ENCODE results near the gene REC114.
A peak's percentile ranks its signal among the peaks of the same experiment; 100 is the strongest.

Gene REC114

DNA sequence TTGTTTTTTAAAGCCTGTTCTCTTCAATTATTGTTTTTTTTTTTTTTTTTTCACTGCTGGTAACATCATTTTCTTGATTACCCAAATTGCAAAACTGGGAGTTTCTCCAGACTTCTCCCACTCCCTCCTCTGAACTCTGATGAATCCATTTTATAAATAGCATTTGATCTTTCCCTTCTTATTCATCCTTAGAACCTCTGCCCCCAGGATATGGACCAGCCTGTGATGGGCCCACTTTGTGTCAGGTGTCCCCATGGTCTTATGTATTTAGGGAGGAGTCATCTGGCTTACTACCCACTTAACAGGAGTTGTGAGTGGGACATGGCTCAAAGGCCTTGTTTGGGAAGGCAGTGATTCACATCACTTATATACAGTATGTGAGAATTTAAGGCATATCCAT lies 57.7 kb downstream of the REC114 start:
- no peak overlapping the region for H3K4me3 ChIP-seq
- H4K20me1 ChIP-seq, result no peaks in the 10 kb centered on the region
- no peak overlapping the region for H3K4me2 ChIP-seq
- no peaks in the 10 kb centered on the region for H3K36me3 ChIP-seq
- no peaks in the 10 kb centered on the region for H3K4me1 ChIP-seq
- no peak overlapping the region for H3K9ac ChIP-seq
- H3K27ac ChIP-seq, result no peak overlapping the region
- no peaks in the 10 kb centered on the region for H3K9me3 ChIP-seq (replicated peaks in 1 of 11)
- no peaks in the 10 kb centered on the region for H3K27me3 ChIP-seq
- no peak for TF ChIP-seq Cebpa-rat (IDR thresholded peaks at IDR 0.05)

DNA sequence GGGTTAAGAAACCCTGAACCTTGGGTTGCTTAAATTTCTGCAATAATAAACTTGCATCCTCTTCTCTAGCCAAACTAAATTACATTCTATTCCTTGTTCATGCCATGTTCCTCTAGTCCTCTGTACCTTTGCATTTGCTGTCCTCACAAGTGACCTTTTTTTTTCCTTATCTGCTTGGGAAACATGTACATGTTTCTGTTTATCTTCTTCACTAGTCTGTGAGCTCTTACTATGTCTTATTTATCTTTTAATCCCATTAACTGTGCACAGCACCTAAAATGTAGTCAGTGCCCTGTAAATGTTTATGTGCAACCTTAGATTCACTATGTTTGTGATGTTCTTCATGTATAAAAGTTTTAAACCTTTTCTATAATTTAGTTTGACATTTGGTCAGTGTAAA lies 61.9 kb downstream of the REC114 start:
- TF ChIP-seq Cebpa-rat (IDR thresholded peaks at IDR 0.05), result no peak
- Histone ChIP-seq H3K9me3 (replicated peaks in 1 of 11) (no peaks in the 10 kb centered on the region), H3K27ac (no peak overlapping the region), H3K9ac (no peak overlapping the region), H3K4me1 (no peaks in the 10 kb centered on the region), H3K4me3 (no peak overlapping the region), H3K27me3 (no peaks in the 10 kb centered on the region), H4K20me1 (no peaks in the 10 kb centered on the region), H3K36me3 (no peaks in the 10 kb centered on the region), H3K4me2 (no peak overlapping the region)

DNA sequence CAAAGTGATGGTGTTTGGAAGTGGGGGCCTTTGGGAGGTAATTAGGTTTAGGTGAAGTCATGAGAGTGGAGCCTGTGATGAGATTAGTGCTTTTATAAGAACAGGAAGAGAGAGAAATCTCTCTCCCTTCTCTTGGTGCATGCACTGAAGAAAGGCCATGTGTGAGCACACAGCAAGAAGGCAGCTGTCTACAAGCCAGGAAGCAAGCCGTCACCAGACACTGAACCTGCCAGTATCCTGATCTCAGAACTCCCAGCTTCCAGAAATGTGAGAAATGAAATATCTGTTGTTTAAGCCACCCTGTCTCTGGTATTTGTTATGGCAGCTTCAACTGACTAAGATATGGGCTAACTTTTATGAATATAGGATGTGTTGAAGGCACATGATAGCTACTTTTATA lies 72.6 kb downstream of the REC114 start:
- Histone ChIP-seq H3K4me2 (no peak overlapping the region), H3K9ac (no peak overlapping the region), H3K27me3 (no peaks in the 10 kb centered on the region), H3K27ac (no peak overlapping the region), H3K36me3 (no peaks in the 10 kb centered on the region), H3K4me1 (peaks cover 0 to 40% (median 27%) of the 10 kb centered on the region in 10 experiments; a peak in 14 of 20 replicates), H4K20me1 (no peaks in the 10 kb centered on the region), H3K9me3 (replicated peaks in 1 of 11) (peaks cover 0 to 31% (median 4%) of the 10 kb centered on the region in 11 experiments; a peak in 10 of 22 replicates), H3K4me3 (no peak overlapping the region)
- TF ChIP-seq Cebpa-rat (IDR thresholded peaks at IDR 0.05), result no peak

DNA sequence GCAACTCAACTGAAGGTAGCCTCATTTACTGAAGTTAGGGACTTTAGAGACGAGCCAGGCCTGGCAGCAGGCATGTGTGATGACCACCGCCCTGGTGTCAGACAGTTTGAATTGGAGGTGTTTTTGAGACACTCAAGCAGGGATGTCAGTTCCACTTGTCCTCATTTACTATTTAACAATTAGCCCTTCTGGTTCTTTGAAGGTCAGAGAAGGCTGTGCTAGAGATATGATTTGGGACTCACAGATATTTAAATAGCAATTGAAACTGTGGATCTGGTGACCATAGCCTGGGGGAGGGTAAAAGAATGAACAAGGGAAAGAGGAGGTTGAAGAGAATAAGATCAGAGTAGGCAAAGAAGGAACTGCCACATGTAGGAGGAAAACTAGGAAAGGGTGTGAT lies 74.6 kb downstream of the REC114 start:
- Histone ChIP-seq H3K27me3 (no peaks in the 10 kb centered on the region), H3K27ac (peak overlapping the region in 4 of 11 experiments; percentile 27 to 72 (median 58); a peak in 7 of 22 replicates), H3K36me3 (no peaks in the 10 kb centered on the region), H3K4me2 (peak overlapping the region in 6 of 11 experiments; percentile 48 to 77 (median 62); a peak in 12 of 22 replicates), H3K4me1 (peaks cover 0 to 41% (median 27%) of the 10 kb centered on the region in 10 experiments; a peak in 14 of 20 replicates), H3K9ac (no peak overlapping the region), H3K9me3 (replicated peaks in 1 of 11) (peaks cover 0 to 43% (median 4%) of the 10 kb centered on the region in 11 experiments; a peak in 10 of 22 replicates), H4K20me1 (no peaks in the 10 kb centered on the region), H3K4me3 (no peak overlapping the region)
- no peak for TF ChIP-seq Cebpa-rat (IDR thresholded peaks at IDR 0.05)

DNA sequence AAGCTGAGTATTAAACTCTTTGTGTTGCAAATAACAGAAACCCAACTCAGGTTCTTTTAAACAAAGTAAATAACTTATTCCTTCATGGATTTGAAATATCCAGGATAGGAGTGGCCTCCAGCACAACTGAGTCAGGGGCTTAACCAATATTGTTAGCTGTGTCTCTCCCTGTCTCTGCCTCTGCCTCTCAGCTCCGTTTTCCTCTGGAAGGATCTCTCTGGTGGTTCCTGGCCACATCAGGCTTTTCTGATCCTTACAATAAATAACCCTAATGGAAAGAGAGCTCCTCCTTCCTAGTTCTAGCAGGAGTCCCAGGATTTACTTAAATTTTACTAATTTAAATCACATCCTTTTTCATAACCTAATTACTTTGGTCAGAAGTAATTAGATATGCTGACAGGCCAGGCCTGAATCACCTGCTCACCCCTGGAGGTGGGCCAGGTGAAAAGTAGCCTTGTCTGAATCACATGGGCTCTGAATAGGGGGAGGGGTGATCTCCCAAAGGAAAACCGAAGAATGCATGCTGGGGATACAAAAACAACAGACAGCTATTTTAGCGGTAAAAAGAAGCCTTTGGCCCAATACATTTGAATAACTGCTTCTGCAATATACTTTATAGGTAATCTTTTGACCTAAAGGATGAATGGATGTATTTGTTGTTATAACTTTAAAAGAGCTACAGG lies 75.4 kb downstream of the REC114 start:
- Histone ChIP-seq H3K27ac (peak overlapping the region in 5 of 11 experiments; percentile 27 to 72 (median 60); a peak in 9 of 22 replicates), H3K4me2 (peak overlapping the region in 7 of 11 experiments; percentile 37 to 77 (median 57); a peak in 14 of 22 replicates), H4K20me1 (no peaks in the 10 kb centered on the region), H3K27me3 (no peaks in the 10 kb centered on the region), H3K36me3 (no peaks in the 10 kb centered on the region), H3K4me3 (peak overlapping the region in 2 of 10 experiments; percentile 13 to 33; a peak in 2 of 20 replicates), H3K4me1 (peaks cover 0 to 41% (median 27%) of the 10 kb centered on the region in 10 experiments; a peak in 14 of 20 replicates), H3K9ac (no peak overlapping the region), H3K9me3 (replicated peaks in 1 of 11) (peaks cover 0 to 50% (median 4%) of the 10 kb centered on the region in 11 experiments; a peak in 10 of 22 replicates)
- no peak for TF ChIP-seq Cebpa-rat (IDR thresholded peaks at IDR 0.05)

DNA sequence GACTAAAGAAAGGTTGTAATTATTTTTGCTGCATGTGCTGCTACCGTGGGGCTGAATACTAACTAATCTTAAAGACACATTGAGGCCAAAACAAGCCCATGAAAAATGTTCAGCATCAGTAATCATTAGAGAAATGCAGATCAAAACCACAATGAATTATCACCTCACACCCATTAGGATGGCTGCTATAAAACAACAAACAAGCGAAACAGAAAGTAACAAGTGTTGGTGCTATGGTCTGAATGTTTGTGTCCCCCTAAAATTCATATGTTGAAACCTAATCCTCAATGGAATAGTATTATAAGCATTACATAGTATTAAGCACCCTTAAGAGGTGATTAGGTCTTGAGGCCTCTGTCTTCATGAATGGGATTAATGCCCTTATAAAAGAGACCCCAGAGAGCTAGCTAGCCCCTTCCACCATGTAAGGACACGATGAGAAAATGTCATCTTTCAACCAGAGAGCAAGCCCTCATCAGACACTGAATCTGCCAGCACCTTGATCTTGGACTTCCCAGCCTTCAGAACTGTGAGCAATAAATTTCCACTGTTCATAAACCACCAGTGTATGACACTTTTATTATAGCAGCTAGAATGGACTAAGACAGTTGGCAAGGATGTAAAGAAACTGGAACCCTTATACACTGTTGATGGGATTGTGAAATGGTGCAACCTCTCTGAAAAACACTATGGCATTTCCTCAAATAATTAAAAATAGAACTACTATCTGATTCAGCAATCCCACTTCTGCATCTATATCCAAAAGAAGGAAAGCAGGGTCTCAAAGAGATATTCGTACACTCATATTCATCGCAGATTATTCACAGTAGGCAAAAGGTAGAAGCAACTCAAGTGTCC lies 76.1 kb downstream of the REC114 start:
- H3K9me3 ChIP-seq (replicated peaks in 1 of 11), result peaks cover 0 to 55% (median 4%) of the 10 kb centered on the region in 11 experiments; a peak in 10 of 22 replicates
- H3K4me1 ChIP-seq, result peaks cover 0 to 41% (median 27%) of the 10 kb centered on the region in 10 experiments; a peak in 14 of 20 replicates
- peak overlapping the region in 6 of 11 experiments; percentile 36 to 72 (median 58); a peak in 11 of 22 replicates for H3K27ac ChIP-seq
- H3K4me3 ChIP-seq, result peak overlapping the region in 3 of 10 experiments; percentile 6 to 33 (median 13); a peak in 3 of 20 replicates
- no peak overlapping the region for H3K9ac ChIP-seq
- TF ChIP-seq Cebpa-rat (IDR thresholded peaks at IDR 0.05), result peak in 3 of 11 experiments; percentile 21 to 61 (median 40); a peak in 3 of 22 replicates
- H4K20me1 ChIP-seq, result no peaks in the 10 kb centered on the region
- no peaks in the 10 kb centered on the region for H3K36me3 ChIP-seq
- H3K4me2 ChIP-seq, result peak overlapping the region in 8 of 11 experiments; percentile 6 to 77 (median 55); a peak in 15 of 22 replicates
- H3K27me3 ChIP-seq, result no peaks in the 10 kb centered on the region

DNA sequence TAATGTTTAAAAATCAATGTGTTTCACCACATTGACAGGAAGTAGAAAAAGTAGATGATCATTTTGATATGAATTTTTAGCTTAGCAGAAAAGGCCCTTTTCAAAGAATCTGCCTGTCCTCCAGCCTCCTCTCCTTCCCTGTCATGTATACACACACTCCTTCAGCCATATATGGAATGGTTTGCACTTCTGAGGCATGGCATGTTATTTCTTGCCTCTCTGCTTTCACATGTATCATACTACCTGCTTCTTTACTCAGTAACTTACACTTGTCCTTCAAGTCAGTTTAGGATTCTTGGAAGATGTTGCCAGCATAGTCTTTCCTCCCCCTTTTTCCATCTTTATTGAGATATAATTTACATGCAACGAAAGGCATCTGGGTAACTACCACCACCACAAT lies 79.0 kb downstream of the REC114 start:
- Histone ChIP-seq H3K9me3 (replicated peaks in 1 of 11) (peaks cover 0 to 56% (median 4%) of the 10 kb centered on the region in 11 experiments; a peak in 10 of 22 replicates), H3K36me3 (no peaks in the 10 kb centered on the region), H3K4me2 (no peak overlapping the region), H3K27me3 (no peaks in the 10 kb centered on the region), H3K9ac (peak overlapping the region in 1 of 11 experiments; percentile 46; a peak in 1 of 22 replicates), H4K20me1 (no peaks in the 10 kb centered on the region), H3K4me1 (peaks cover 0 to 36% (median 27%) of the 10 kb centered on the region in 10 experiments; a peak in 14 of 20 replicates), H3K4me3 (no peak overlapping the region), H3K27ac (no peak overlapping the region)
- no peak for TF ChIP-seq Cebpa-rat (IDR thresholded peaks at IDR 0.05)

DNA sequence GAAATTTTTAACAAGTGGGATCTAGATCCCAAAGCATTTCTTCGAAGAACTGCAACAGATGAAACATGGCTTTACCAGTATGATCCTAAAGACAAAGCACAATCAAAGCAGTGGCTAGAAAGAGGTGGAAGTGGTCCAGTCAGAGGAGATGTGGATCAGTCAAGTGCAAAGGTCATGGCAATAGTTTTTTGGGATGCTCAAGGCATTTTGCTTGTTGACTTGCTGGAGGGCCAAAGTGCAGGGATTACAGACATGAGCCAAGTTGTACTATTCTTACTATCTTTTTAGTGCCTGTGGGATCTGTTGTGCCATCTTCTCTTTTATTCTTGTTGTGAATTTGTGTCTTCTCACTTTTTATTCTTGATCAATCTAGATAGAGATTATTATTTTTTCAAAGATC lies 82.0 kb downstream of the REC114 start:
- Histone ChIP-seq H3K27me3 (no peaks in the 10 kb centered on the region), H3K9ac (no peak overlapping the region), H3K27ac (no peak overlapping the region), H3K36me3 (no peaks in the 10 kb centered on the region), H3K4me2 (no peak overlapping the region), H3K9me3 (replicated peaks in 1 of 11) (peaks cover 0 to 37% (median 0%) of the 10 kb centered on the region in 11 experiments; a peak in 9 of 22 replicates), H3K4me1 (peaks cover 0 to 7% (median 0%) of the 10 kb centered on the region in 10 experiments; a peak in 3 of 20 replicates), H3K4me3 (no peak overlapping the region), H4K20me1 (no peaks in the 10 kb centered on the region)
- TF ChIP-seq Cebpa-rat (IDR thresholded peaks at IDR 0.05), result no peak

DNA sequence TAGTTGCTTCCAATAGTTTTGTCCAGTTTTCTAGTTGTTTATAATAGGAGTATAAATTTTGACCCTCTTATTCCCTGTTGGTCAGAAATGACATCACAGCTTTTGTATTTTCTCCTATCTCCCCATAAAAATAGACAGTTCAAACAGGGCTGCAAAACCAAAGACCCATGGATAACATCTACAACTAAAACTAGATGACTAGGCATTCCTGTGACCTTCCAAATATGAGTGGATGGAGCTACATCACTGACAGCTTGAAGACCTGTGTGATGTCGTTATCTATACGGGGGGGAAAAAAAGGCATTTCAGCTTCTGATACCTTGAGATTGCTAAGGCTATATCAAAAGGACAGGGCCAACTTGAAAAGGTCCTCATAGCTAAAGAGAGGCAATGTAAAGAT lies 84.6 kb downstream of the REC114 start:
- Histone ChIP-seq H3K4me2 (no peak overlapping the region), H3K27me3 (no peaks in the 10 kb centered on the region), H3K9ac (no peak overlapping the region), H4K20me1 (no peaks in the 10 kb centered on the region), H3K4me3 (no peak overlapping the region), H3K9me3 (replicated peaks in 1 of 11) (peaks cover 0 to 16% (median 0%) of the 10 kb centered on the region in 11 experiments; a peak in 4 of 22 replicates), H3K36me3 (no peaks in the 10 kb centered on the region), H3K27ac (no peak overlapping the region), H3K4me1 (no peaks in the 10 kb centered on the region)
- TF ChIP-seq Cebpa-rat (IDR thresholded peaks at IDR 0.05), result no peak
